Neuronal stem cell (in vitro differentiated cells): ENCODE results near the gene ADSL.

ENCODE experiments used
- DNase-seq: peaks from one replicate; pipeline ENCODE4 v3.0.0-alpha.2; 2013; ENCODE audit warnings: low spot score
- H2AFZ ChIP-seq: one replicate; pipeline ENCODE4 v1.6.1; 2013; ENCODE audit warnings: mild to moderate bottlenecking, low read length, inconsistent platforms
- H2AK5ac ChIP-seq: 2 replicates; pipeline ENCODE4 v1.6.1; 2013; ENCODE audit warnings: low read depth, mild to moderate bottlenecking, inconsistent platforms, low read length, moderate library complexity, mixed read lengths
- H2BK120ac ChIP-seq: 2 replicates; pipeline ENCODE4 v1.6.1; 2013; ENCODE audit warnings: low read depth, mild to moderate bottlenecking, inconsistent platforms, low read length, moderate library complexity, mixed read lengths
- H2BK12ac ChIP-seq: one replicate; pipeline ENCODE4 v1.6.1; 2013; ENCODE audit warnings: low read length, inconsistent platforms
- H2BK15ac ChIP-seq: 2 replicates; pipeline ENCODE4 v1.6.1; 2013; ENCODE audit warnings: mild to moderate bottlenecking, low read length, inconsistent platforms, mixed read lengths
- H2BK5ac ChIP-seq: one replicate; pipeline ENCODE4 v1.6.1; 2013; ENCODE audit warnings: inconsistent platforms, mild to moderate bottlenecking, low read length, moderate library complexity
- H3K14ac ChIP-seq: one replicate; pipeline ENCODE4 v1.6.1; 2013; ENCODE audit warnings: low read length, inconsistent platforms
- H3K18ac ChIP-seq: 2 replicates; pipeline ENCODE4 v1.6.1; 2013; ENCODE audit warnings: low read length, inconsistent platforms
- H3K23ac ChIP-seq: 2 replicates; pipeline ENCODE4 v1.6.1; 2013; ENCODE audit warnings: low read depth, mild to moderate bottlenecking, mixed read lengths, low read length, inconsistent platforms; ENCODE audit not compliant: poor library complexity
- H3K27ac ChIP-seq: replicated peaks from 3 replicates; pipeline ENCODE4 v1.5.1; 2013; ENCODE audit warnings: low read length, inconsistent platforms
- H3K27me3 ChIP-seq, 3 experiments: 2 replicates each; pipeline ENCODE4 v1.6.1; 2013; ENCODE audit warnings: low read length in 3 of 3, mild to moderate bottlenecking in 2 of 3, inconsistent platforms in 1 of 3, low read depth in 1 of 3, mixed read lengths in 1 of 3, moderate library complexity in 1 of 3; ENCODE audit not compliant: control insufficient read depth in 3 of 3, insufficient read depth in 3 of 3
- H3K36me3 ChIP-seq, 2 donors: replicated peaks in 1 of 2; 2 replicates each; pipeline ENCODE4 v1.6.1; 2013; ENCODE audit warnings: low read length in 2 of 2; ENCODE audit not compliant: control insufficient read depth in 2 of 2, insufficient read depth in 2 of 2
- H3K4ac ChIP-seq: 2 replicates; pipeline ENCODE4 v1.6.1; 2013; ENCODE audit warnings: inconsistent platforms, mild to moderate bottlenecking, low read length, moderate library complexity
- H3K4me1 ChIP-seq, 2 donors: 1 replicate in 1 of 2; 2 replicates in 1 of 2; pipeline ENCODE4 v1.6.1; 2013; ENCODE audit warnings: low read length in 2 of 2, low read depth in 1 of 2; ENCODE audit not compliant: control insufficient read depth in 2 of 2, insufficient read depth in 1 of 2
- H3K4me2 ChIP-seq: one replicate; pipeline ENCODE4 v1.6.1; 2013; ENCODE audit warnings: mild to moderate bottlenecking, low read length, inconsistent platforms; ENCODE audit not compliant: insufficient read depth, poor library complexity, severe bottlenecking
- H3K4me3 ChIP-seq, 2 donors: 2 replicates each; pipeline ENCODE4 v1.5.1; 2013; ENCODE audit warnings: low read length in 2 of 2, mild to moderate bottlenecking in 2 of 2, inconsistent platforms in 1 of 2, moderate library complexity in 1 of 2
- H3K79me1 ChIP-seq: one replicate; pipeline ENCODE4 v1.6.1; 2013; ENCODE audit warnings: low read depth, mild to moderate bottlenecking, inconsistent platforms, low read length, moderate library complexity
- H3K9ac ChIP-seq: one replicate; pipeline ENCODE4 v1.6.1; 2013; ENCODE audit warnings: mild to moderate bottlenecking, low read depth, low read length, inconsistent platforms; ENCODE audit not compliant: poor library complexity
- H3K9me3 ChIP-seq, 2 donors: replicated peaks in 1 of 2; 2 replicates each; pipeline versions ENCODE3 to v1.6.1; 2013; ENCODE audit warnings: low read length in 2 of 2, mild to moderate bottlenecking in 2 of 2, inconsistent platforms in 1 of 2, low read depth in 1 of 2, mixed read lengths in 1 of 2, moderate library complexity in 1 of 2; ENCODE audit not compliant: control insufficient read depth in 2 of 2, insufficient read depth in 1 of 2
- H4K8ac ChIP-seq: one replicate; pipeline ENCODE4 v1.6.1; 2013; ENCODE audit warnings: low read depth, mild to moderate bottlenecking, inconsistent platforms, low read length, moderate library complexity
- H4K91ac ChIP-seq: one replicate; pipeline ENCODE4 v1.6.1; 2013; ENCODE audit warnings: low read length, low read depth, mild to moderate bottlenecking, inconsistent platforms; ENCODE audit not compliant: poor library complexity
- WGBS, 2 donors: extraction: QIAGEN DNeasy Blood & Tissue Kit; methylation state at CpG; one replicate each; pipeline ENCODE4 v1.1.7; 2013; ENCODE audit warnings: missing lambda C conversion rate in 2 of 2, mixed read lengths in 1 of 2; ENCODE audit not compliant: insufficient read length in 2 of 2, insufficient replicate concordance in 1 of 2; ENCODE audit errors: extremely low coverage in 2 of 2; 5-methylcytosine and 5-hydroxymethylcytosine counted together

The ADSL gene

GRCh38 chr22:40352763-40353162, 6.5 kb downstream of the ADSL start:
- Histone ChIP-seq H3K4ac (no peak overlapping the region), H3K9ac (no peak overlapping the region), H4K91ac (no peak overlapping the region), H3K18ac (no peak overlapping the region), H3K23ac (no peak overlapping the region), H2AK5ac (no peak overlapping the region), H3K27me3 (no peaks in the 10 kb centered on the region), H2BK15ac (no peak overlapping the region), H3K4me2 (no peak overlapping the region), H3K9me3 (no peaks in the 10 kb centered on the region), H4K8ac (no peak overlapping the region), H3K79me1 (peaks cover 2% of the 10 kb centered on the region), H2BK120ac (no peak overlapping the region), H3K36me3 (peaks cover 17 to 92% of the 10 kb centered on the region in 2 donors), H3K4me3 (no peak overlapping the region), H3K14ac (no peak overlapping the region), H2BK12ac (no peak overlapping the region), H3K27ac (no peak overlapping the region), H2BK5ac (no peak overlapping the region), H3K4me1 (peaks cover 0 to 5% of the 10 kb centered on the region in 2 donors), H2AFZ (no peak overlapping the region)
- no peak for DNase-seq
- no CpG with 5 or more reads among the region's 3 CpGs for WGBS, 2 donors

GRCh38 chr22:40361100-40361499, 14.8 kb downstream of the ADSL start:
- H2AK5ac ChIP-seq = no peak overlapping the region
- no peak overlapping the region for H2BK15ac ChIP-seq
- no peaks in the 10 kb centered on the region for H3K79me1 ChIP-seq
- no peak overlapping the region for H2BK5ac ChIP-seq
- peaks cover 59 to 96% of the 10 kb centered on the region in 2 donors for H3K36me3 ChIP-seq
- H3K23ac ChIP-seq = no peak overlapping the region
- no peak overlapping the region for H4K8ac ChIP-seq
- H3K27ac ChIP-seq = no peak overlapping the region
- no peak overlapping the region for H4K91ac ChIP-seq
- H3K4me1 ChIP-seq = no peaks in the 10 kb centered on the region
- no peak overlapping the region for H2BK12ac ChIP-seq
- H3K4me2 ChIP-seq = no peak overlapping the region
- no peak overlapping the region for H3K4me3 ChIP-seq
- H3K9me3 ChIP-seq = peaks cover 0 to 3% of the 10 kb centered on the region in 2 donors
- H2BK120ac ChIP-seq = no peak overlapping the region
- DNase-seq = no peak
- WGBS, 2 donors = no CpG with 5 or more reads among the region's 5 CpGs
- no peak overlapping the region for H3K14ac ChIP-seq
- H3K4ac ChIP-seq = no peak overlapping the region
- no peak overlapping the region for H2AFZ ChIP-seq
- H3K27me3 ChIP-seq = no peaks in the 10 kb centered on the region
- no peak overlapping the region for H3K9ac ChIP-seq
- no peak overlapping the region for H3K18ac ChIP-seq

GRCh38 chr22:40363059-40363458, 16.8 kb downstream of the ADSL start:
- Histone ChIP-seq H3K36me3 (peaks cover 64 to 98% of the 10 kb centered on the region in 2 donors), H2BK15ac (no peak overlapping the region), H3K9me3 (peaks cover 0 to 3% of the 10 kb centered on the region in 2 donors), H3K9ac (no peak overlapping the region), H3K23ac (no peak overlapping the region), H3K4me1 (no peaks in the 10 kb centered on the region), H2BK5ac (no peak overlapping the region), H3K4me3 (no peak overlapping the region), H4K91ac (no peak overlapping the region), H3K14ac (no peak overlapping the region), H3K4me2 (no peak overlapping the region), H2BK120ac (no peak overlapping the region), H3K4ac (no peak overlapping the region), H3K27ac (no peak overlapping the region), H2BK12ac (no peak overlapping the region), H2AFZ (no peak overlapping the region), H2AK5ac (no peak overlapping the region), H3K27me3 (no peaks in the 10 kb centered on the region), H4K8ac (no peak overlapping the region), H3K18ac (no peak overlapping the region), H3K79me1 (no peaks in the 10 kb centered on the region)
- DNase-seq = no peak
- no CpG with 5 or more reads among the region's 3 CpGs for WGBS, 2 donors

GRCh38 chr22:40364431-40364830, 18.1 kb downstream of the ADSL start:
- Histone ChIP-seq H2AFZ (no peak overlapping the region), H3K27ac (no peak overlapping the region), H3K9me3 (peaks cover 0 to 3% of the 10 kb centered on the region in 2 donors), H2BK5ac (no peak overlapping the region), H4K8ac (no peak overlapping the region), H3K14ac (no peak overlapping the region), H3K79me1 (no peaks in the 10 kb centered on the region), H4K91ac (no peak overlapping the region), H3K9ac (no peak overlapping the region), H3K36me3 (peaks cover 56 to 97% of the 10 kb centered on the region in 2 donors), H2AK5ac (no peak overlapping the region), H3K23ac (no peak overlapping the region), H3K4me2 (no peak overlapping the region), H2BK120ac (no peak overlapping the region), H3K18ac (no peak overlapping the region), H3K4me3 (no peak overlapping the region), H3K4ac (no peak overlapping the region), H3K4me1 (no peaks in the 10 kb centered on the region), H3K27me3 (no peaks in the 10 kb centered on the region), H2BK15ac (no peak overlapping the region), H2BK12ac (no peak overlapping the region)
- no CpG with 5 or more reads among the region's 1 CpG for WGBS, 2 donors
- DNase-seq = no peak
